LoVo (cell line): Measurements from ENCODE around the gene SMIM22.
A peak's percentile ranks its signal among the peaks of the same experiment; 100 is the strongest.

Experiments
- DNase-seq: peaks from one replicate; pipeline ENCODE4 v3.0.0-alpha.2; 2016; ENCODE audit warnings: low spot score

SMIM22 gene

GRCh38 chr16:4795181-4795827, at the start of gene SMIM22:
SMIM22 (plus strand) TSS chr16:4795369; CDS start chr16:4795735, 366 bp downstream.
- DNase-seq: no peak

- DNase-seq: no peak
These were observed 49.0 kb upstream of the SMIM22 start for GRCh38 chr16:4746215-4746614.

GRCh38 chr16:4746991-4747574, 48.1 kb upstream of the SMIM22 start:
- DNase-seq: no peak

GRCh38 chr16:4747906-4748681, 47.1 kb upstream of the SMIM22 start:
- no peak for DNase-seq

GRCh38 chr16:4748682-4749411, 46.3 kb upstream of the SMIM22 start:
- no peak for DNase-seq

GRCh38 chr16:4749700-4750257, 45.4 kb upstream of the SMIM22 start:
- no peak for DNase-seq

- DNase-seq: no peak
These were observed 44.3 kb upstream of the SMIM22 start for GRCh38 chr16:4750896-4751295.

GRCh38 chr16:4752351-4753100, 42.6 kb upstream of the SMIM22 start:
- no peak for DNase-seq

- DNase-seq: no peak
These were observed 41.9 kb upstream of the SMIM22 start for GRCh38 chr16:4753227-4753626.

- no peak for DNase-seq
These were observed 40.3 kb upstream of the SMIM22 start for GRCh38 chr16:4754865-4755264.

GRCh38 chr16:4755687-4756086, 39.5 kb upstream of the SMIM22 start:
- DNase-seq: no peak

- no peak for DNase-seq
These were observed 34.8 kb upstream of the SMIM22 start for GRCh38 chr16:4760221-4760910.

GRCh38 chr16:4762205-4762604, 33.0 kb upstream of the SMIM22 start:
- DNase-seq: no peak

GRCh38 chr16:4763791-4764190, 31.4 kb upstream of the SMIM22 start:
- no peak for DNase-seq

- no peak for DNase-seq
These were observed 29.4 kb upstream of the SMIM22 start for GRCh38 chr16:4765511-4766474.

- DNase-seq: peak; percentile 95
These were observed 28.1 kb upstream of the SMIM22 start, which contains the start of gene ZNF500 for GRCh38 chr16:4766875-4767628. ZNF500 (minus strand) TSS chr16:4767162; CDS start chr16:4765978, 1,184 bp downstream.

- DNase-seq: peak; percentile 6
These were observed 27.2 kb upstream of the SMIM22 start for GRCh38 chr16:4767872-4768548.
